WTC11 (cell line): ENCODE data around the gene GAA. TPM values are rescaled to one million over a fixed set of nuclear protein-coding genes. Genes with fewer than 3 reads are reported as not detected.

Experiments used
- ATF1 ChIP-seq: sonication (generic); formaldehyde crosslinking; IDR thresholded peaks from 2 replicates; pipeline ENCODE4 v1.8.1; 2023; ENCODE audit warnings: mild to moderate bottlenecking, moderate library complexity, missing genetic modification reagents
- NFYB ChIP-seq: sonication (generic); formaldehyde crosslinking; conservative IDR thresholded peaks from 2 replicates; pipeline ENCODE4 v1.8.0; 2022; ENCODE audit warnings: low read depth, missing genetic modification reagents
- PRRX2 ChIP-seq: fragments of 250-450 bp; sonication (Bioruptor Pico); IDR thresholded peaks from 2 replicates; pipeline ENCODE4 v1.8.0; 2021; ENCODE audit warnings: mild to moderate bottlenecking
- RELA ChIP-seq: sonication (generic); formaldehyde crosslinking; IDR thresholded peaks from 2 replicates; pipeline ENCODE4 v1.8.1; 2022; ENCODE audit warnings: missing genetic modification reagents, mild to moderate bottlenecking, borderline replicate concordance
- SMAD3 ChIP-seq: sonication (generic); formaldehyde crosslinking; IDR thresholded peaks from 2 replicates; pipeline ENCODE4 v1.8.0; 2022; ENCODE audit warnings: missing genetic modification reagents, mild to moderate bottlenecking, borderline replicate concordance
- SMAD4 ChIP-seq: sonication (generic); formaldehyde crosslinking; IDR thresholded peaks from 2 replicates; pipeline ENCODE4 v1.8.0; 2022; ENCODE audit warnings: mild to moderate bottlenecking, missing genetic modification reagents
- TEAD1 ChIP-seq: sonication (generic); formaldehyde crosslinking; IDR thresholded peaks from 2 replicates; pipeline ENCODE4 v1.8.0; 2022; ENCODE audit warnings: mild to moderate bottlenecking, missing genetic modification reagents
- ZBTB21 ChIP-seq: sonication (generic); formaldehyde crosslinking; IDR thresholded peaks from 2 replicates; pipeline ENCODE4 v1.8.1; 2023; ENCODE audit warnings: mild to moderate bottlenecking, missing genetic modification reagents, borderline replicate concordance
- ZNF121 ChIP-seq: sonication (generic); formaldehyde crosslinking; IDR thresholded peaks from 2 replicates; pipeline ENCODE4 v1.8.0; 2023; ENCODE audit warnings: missing genetic modification reagents
- ZNF219 ChIP-seq: sonication (generic); formaldehyde crosslinking; IDR thresholded peaks from 2 replicates; pipeline ENCODE4 v1.8.0; 2023; ENCODE audit warnings: missing genetic modification reagents, mild to moderate bottlenecking, borderline replicate concordance
- ZNF232 ChIP-seq: sonication (generic); formaldehyde crosslinking; IDR thresholded peaks from 2 replicates; pipeline ENCODE4 v1.8.0; 2022; ENCODE audit warnings: mild to moderate bottlenecking, missing genetic modification reagents
- ZNF423 ChIP-seq: fragments of 250-450 bp; sonication (Bioruptor Pico); IDR thresholded peaks from 2 replicates; pipeline ENCODE4 v2.1.2; 2022; ENCODE audit warnings: mild to moderate bottlenecking, moderate library complexity
- ZNF671 ChIP-seq: fragments of 250-450 bp; sonication (Bioruptor Pico); IDR thresholded peaks from 2 replicates; pipeline ENCODE4 v1.8.0; 2021; ENCODE audit warnings: mild to moderate bottlenecking
- total RNA-seq: library from RNA; stranded (reverse); gene quantifications from 3 replicates; pipeline ENCODE4 v1.2.3, GENCODE V29; 2021
- TF ChIP-seq, protein P1 (sequence below): sonication (generic); formaldehyde crosslinking; IDR thresholded peaks from 2 replicates; pipeline ENCODE4 v1.8.1; 2022; ENCODE audit warnings: low read depth, mild to moderate bottlenecking, moderate library complexity, missing genetic modification reagents, borderline replicate concordance
- TF ChIP-seq, protein P2 (sequence below): fragments of 250-450 bp; sonication (Bioruptor Pico); IDR thresholded peaks from 2 replicates; pipeline ENCODE4 v2.1.2; 2022; ENCODE audit warnings: mild to moderate bottlenecking, moderate library complexity
- TF ChIP-seq, protein P3 (sequence below): sonication (generic); formaldehyde crosslinking; IDR thresholded peaks from 2 replicates; pipeline ENCODE4 v1.8.0; 2023; ENCODE audit warnings: mild to moderate bottlenecking, missing genetic modification reagents
- TF ChIP-seq, protein P4 (sequence below): fragments of 200-600 bp; IDR thresholded peaks from 2 replicates; pipeline ENCODE4 v1.8.0; 2022; ENCODE audit warnings: antibody characterized with exemption
- TF ChIP-seq, protein P5 (sequence below): fragments of 250-450 bp; sonication (Bioruptor Pico); IDR thresholded peaks from 2 replicates; pipeline ENCODE4 v1.9.0; 2021; ENCODE audit warnings: moderate library complexity, mild to moderate bottlenecking, inconsistent platforms, borderline replicate concordance
- TF ChIP-seq, protein P6 (sequence below): sonication (generic); formaldehyde crosslinking; IDR thresholded peaks from 2 replicates; pipeline ENCODE4 v1.8.1; 2022; ENCODE audit warnings: mild to moderate bottlenecking, moderate library complexity, missing genetic modification reagents
- TF ChIP-seq, protein P7 (sequence below): sonication (generic); formaldehyde crosslinking; IDR thresholded peaks from 2 replicates; pipeline ENCODE4 v1.8.1; 2023; ENCODE audit warnings: mild to moderate bottlenecking, missing genetic modification reagents, moderate library complexity
- TF ChIP-seq, protein P8 (sequence below): sonication (generic); formaldehyde crosslinking; IDR thresholded peaks from 2 replicates; pipeline ENCODE4 v1.8.0; 2022; ENCODE audit warnings: mild to moderate bottlenecking, missing genetic modification reagents
- TF ChIP-seq, protein P9 (sequence below): sonication (generic); formaldehyde crosslinking; IDR thresholded peaks from 2 replicates; pipeline ENCODE4 v1.8.0; 2022; ENCODE audit warnings: missing genetic modification reagents
- TF ChIP-seq, protein P10 (sequence below): sonication (generic); formaldehyde crosslinking; IDR thresholded peaks from 2 replicates; pipeline ENCODE4 v1.8.0; 2022; ENCODE audit warnings: mild to moderate bottlenecking, missing genetic modification reagents

GAA gene
- total RNA-seq, 1 experiment from 2014 or later = 91.6 TPM

DNA sequence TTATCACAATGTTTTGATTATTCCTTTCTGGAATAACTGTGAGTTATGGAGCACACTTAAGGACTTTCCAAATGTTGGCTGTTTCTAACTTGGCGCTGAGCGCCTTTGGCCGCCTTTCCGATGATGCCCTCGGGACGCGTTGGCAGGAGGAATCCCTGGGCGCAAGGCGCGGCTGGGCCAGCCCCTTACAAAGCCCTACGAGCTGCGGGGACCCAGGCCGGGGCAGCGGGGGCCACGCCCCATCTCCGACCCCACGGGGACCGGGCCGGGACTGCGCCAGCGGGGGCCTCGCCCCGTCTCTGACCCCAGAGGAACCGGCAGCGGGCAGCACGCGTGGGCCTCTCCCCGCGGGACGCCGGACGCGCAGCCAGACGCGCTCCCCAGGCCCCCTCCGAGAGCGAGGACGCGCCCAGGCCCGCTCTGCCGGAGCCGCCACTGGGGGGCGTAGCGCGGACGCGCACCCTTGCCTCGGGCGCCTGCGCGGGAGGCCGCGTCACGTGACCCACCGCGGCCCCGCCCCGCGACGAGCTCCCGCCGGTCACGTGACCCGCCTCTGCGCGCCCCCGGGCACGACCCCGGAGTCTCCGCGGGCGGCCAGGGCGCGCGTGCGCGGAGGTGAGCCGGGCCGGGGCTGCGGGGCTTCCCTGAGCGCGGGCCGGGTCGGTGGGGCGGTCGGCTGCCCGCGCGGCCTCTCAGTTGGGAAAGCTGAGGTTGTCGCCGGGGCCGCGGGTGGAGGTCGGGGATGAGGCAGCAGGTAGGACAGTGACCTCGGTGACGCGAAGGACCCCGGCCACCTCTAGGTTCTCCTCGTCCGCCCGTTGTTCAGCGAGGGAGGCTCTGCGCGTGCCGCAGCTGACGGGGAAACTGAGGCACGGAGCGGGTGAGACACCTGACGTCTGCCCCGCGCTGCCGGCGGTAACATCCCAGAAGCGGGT, at the start of gene GAA (continued):
- TF ChIP-seq, protein P1, sequence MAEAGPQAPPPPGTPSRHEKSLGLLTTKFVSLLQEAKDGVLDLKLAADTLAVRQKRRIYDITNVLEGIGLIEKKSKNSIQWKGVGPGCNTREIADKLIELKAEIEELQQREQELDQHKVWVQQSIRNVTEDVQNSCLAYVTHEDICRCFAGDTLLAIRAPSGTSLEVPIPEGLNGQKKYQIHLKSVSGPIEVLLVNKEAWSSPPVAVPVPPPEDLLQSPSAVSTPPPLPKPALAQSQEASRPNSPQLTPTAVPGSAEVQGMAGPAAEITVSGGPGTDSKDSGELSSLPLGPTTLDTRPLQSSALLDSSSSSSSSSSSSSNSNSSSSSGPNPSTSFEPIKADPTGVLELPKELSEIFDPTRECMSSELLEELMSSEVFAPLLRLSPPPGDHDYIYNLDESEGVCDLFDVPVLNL (CRISPR knock-in tag) = peak; percentile 63; the same call in 1 of the 2 replicates
- TF ChIP-seq ZNF671 (CRISPR knock-in tag) (no peak), ZNF219 (CRISPR knock-in tag) (no peak), ATF1 (CRISPR knock-in tag) (no peak), TEAD1 (CRISPR knock-in tag) (no peak), SMAD3 (no peak), ZNF121 (CRISPR knock-in tag) (no peak), ZNF423 (CRISPR knock-in tag) (0 out of 2 replicates have a peak, but pooled peaks have one; percentile 10), RELA (CRISPR knock-in tag) (peak; percentile 59; the same call in 1 of the 2 replicates), PRRX2 (CRISPR knock-in tag) (peak; percentile 35; the same call in 1 of the 2 replicates), NFYB (CRISPR knock-in tag) (no peak), SMAD4 (CRISPR knock-in tag) (no peak), ZNF232 (CRISPR knock-in tag) (no peak), ZBTB21 (CRISPR knock-in tag) (0 out of 2 replicates have a peak, but pooled peaks have one; percentile 65)
- TF ChIP-seq, protein P2, sequence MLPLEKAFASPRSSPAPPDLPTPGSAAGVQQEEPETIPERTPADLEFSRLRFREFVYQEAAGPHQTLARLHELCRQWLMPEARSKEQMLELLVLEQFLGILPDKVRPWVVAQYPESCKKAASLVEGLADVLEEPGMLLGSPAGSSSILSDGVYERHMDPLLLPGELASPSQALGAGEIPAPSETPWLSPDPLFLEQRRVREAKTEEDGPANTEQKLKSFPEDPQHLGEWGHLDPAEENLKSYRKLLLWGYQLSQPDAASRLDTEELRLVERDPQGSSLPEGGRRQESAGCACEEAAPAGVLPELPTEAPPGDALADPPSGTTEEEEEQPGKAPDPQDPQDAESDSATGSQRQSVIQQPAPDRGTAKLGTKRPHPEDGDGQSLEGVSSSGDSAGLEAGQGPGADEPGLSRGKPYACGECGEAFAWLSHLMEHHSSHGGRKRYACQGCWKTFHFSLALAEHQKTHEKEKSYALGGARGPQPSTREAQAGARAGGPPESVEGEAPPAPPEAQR (CRISPR knock-in tag) = no peak
- TF ChIP-seq, protein P3, sequence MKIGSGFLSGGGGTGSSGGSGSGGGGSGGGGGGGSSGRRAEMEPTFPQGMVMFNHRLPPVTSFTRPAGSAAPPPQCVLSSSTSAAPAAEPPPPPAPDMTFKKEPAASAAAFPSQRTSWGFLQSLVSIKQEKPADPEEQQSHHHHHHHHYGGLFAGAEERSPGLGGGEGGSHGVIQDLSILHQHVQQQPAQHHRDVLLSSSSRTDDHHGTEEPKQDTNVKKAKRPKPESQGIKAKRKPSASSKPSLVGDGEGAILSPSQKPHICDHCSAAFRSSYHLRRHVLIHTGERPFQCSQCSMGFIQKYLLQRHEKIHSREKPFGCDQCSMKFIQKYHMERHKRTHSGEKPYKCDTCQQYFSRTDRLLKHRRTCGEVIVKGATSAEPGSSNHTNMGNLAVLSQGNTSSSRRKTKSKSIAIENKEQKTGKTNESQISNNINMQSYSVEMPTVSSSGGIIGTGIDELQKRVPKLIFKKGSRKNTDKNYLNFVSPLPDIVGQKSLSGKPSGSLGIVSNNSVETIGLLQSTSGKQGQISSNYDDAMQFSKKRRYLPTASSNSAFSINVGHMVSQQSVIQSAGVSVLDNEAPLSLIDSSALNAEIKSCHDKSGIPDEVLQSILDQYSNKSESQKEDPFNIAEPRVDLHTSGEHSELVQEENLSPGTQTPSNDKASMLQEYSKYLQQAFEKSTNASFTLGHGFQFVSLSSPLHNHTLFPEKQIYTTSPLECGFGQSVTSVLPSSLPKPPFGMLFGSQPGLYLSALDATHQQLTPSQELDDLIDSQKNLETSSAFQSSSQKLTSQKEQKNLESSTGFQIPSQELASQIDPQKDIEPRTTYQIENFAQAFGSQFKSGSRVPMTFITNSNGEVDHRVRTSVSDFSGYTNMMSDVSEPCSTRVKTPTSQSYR (CRISPR knock-in tag) = no peak
- TF ChIP-seq, protein P4, sequence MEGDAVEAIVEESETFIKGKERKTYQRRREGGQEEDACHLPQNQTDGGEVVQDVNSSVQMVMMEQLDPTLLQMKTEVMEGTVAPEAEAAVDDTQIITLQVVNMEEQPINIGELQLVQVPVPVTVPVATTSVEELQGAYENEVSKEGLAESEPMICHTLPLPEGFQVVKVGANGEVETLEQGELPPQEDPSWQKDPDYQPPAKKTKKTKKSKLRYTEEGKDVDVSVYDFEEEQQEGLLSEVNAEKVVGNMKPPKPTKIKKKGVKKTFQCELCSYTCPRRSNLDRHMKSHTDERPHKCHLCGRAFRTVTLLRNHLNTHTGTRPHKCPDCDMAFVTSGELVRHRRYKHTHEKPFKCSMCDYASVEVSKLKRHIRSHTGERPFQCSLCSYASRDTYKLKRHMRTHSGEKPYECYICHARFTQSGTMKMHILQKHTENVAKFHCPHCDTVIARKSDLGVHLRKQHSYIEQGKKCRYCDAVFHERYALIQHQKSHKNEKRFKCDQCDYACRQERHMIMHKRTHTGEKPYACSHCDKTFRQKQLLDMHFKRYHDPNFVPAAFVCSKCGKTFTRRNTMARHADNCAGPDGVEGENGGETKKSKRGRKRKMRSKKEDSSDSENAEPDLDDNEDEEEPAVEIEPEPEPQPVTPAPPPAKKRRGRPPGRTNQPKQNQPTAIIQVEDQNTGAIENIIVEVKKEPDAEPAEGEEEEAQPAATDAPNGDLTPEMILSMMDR = peak; percentile 65
- TF ChIP-seq, protein P5, sequence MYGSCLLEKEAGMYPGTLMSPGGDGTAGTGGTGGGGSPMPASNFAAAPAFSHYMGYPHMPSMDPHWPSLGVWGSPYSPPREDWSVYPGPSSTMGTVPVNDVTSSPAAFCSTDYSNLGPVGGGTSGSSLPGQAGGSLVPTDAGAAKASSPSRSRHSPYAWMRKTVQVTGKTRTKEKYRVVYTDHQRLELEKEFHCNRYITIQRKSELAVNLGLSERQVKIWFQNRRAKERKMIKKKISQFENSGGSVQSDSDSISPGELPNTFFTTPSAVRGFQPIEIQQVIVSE (CRISPR knock-in tag) = no peak
- TF ChIP-seq, protein P6, sequence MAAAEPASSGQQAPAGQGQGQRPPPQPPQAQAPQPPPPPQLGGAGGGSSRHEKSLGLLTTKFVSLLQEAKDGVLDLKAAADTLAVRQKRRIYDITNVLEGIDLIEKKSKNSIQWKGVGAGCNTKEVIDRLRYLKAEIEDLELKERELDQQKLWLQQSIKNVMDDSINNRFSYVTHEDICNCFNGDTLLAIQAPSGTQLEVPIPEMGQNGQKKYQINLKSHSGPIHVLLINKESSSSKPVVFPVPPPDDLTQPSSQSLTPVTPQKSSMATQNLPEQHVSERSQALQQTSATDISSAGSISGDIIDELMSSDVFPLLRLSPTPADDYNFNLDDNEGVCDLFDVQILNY (CRISPR knock-in tag) = peak; percentile 86; the same call in 1 of the 2 replicates
- TF ChIP-seq, protein P7, sequence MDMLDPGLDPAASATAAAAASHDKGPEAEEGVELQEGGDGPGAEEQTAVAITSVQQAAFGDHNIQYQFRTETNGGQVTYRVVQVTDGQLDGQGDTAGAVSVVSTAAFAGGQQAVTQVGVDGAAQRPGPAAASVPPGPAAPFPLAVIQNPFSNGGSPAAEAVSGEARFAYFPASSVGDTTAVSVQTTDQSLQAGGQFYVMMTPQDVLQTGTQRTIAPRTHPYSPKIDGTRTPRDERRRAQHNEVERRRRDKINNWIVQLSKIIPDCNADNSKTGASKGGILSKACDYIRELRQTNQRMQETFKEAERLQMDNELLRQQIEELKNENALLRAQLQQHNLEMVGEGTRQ (CRISPR knock-in tag) = peak; percentile 100
- TF ChIP-seq, protein P8, sequence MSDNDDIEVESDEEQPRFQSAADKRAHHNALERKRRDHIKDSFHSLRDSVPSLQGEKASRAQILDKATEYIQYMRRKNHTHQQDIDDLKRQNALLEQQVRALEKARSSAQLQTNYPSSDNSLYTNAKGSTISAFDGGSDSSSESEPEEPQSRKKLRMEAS (CRISPR knock-in tag) = no peak; the same call in 1 of the 2 replicates
- TF ChIP-seq, protein P9, sequence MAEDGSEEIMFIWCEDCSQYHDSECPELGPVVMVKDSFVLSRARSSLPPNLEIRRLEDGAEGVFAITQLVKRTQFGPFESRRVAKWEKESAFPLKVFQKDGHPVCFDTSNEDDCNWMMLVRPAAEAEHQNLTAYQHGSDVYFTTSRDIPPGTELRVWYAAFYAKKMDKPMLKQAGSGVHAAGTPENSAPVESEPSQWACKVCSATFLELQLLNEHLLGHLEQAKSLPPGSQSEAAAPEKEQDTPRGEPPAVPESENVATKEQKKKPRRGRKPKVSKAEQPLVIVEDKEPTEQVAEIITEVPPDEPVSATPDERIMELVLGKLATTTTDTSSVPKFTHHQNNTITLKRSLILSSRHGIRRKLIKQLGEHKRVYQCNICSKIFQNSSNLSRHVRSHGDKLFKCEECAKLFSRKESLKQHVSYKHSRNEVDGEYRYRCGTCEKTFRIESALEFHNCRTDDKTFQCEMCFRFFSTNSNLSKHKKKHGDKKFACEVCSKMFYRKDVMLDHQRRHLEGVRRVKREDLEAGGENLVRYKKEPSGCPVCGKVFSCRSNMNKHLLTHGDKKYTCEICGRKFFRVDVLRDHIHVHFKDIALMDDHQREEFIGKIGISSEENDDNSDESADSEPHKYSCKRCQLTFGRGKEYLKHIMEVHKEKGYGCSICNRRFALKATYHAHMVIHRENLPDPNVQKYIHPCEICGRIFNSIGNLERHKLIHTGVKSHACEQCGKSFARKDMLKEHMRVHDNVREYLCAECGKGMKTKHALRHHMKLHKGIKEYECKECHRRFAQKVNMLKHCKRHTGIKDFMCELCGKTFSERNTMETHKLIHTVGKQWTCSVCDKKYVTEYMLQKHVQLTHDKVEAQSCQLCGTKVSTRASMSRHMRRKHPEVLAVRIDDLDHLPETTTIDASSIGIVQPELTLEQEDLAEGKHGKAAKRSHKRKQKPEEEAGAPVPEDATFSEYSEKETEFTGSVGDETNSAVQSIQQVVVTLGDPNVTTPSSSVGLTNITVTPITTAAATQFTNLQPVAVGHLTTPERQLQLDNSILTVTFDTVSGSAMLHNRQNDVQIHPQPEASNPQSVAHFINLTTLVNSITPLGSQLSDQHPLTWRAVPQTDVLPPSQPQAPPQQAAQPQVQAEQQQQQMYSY = no peak
- TF ChIP-seq, protein P10, sequence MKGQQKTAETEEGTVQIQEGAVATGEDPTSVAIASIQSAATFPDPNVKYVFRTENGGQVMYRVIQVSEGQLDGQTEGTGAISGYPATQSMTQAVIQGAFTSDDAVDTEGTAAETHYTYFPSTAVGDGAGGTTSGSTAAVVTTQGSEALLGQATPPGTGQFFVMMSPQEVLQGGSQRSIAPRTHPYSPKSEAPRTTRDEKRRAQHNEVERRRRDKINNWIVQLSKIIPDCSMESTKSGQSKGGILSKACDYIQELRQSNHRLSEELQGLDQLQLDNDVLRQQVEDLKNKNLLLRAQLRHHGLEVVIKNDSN (CRISPR knock-in tag) = peak; percentile 90
